ENCODE measurements around the gene LRRFIP2.
A peak's percentile ranks its signal among the peaks of the same experiment; 100 is the strongest.
"Not testable (repeated sequence)": the region's sequence is repeated elsewhere in the genome, so short reads cannot be mapped to it uniquely, and the experiment has no call there.

LRRFIP2 gene

GRCh38 chr3:37183976-37184375 is 9.6 kb upstream of the LRRFIP2 start:
- no peak for DNase-seq

GRCh38 chr3:37183375-37183831 is 9.0 kb upstream of the LRRFIP2 start:
- no peak for DNase-seq

GRCh38 chr3:37182816-37183215 is 8.4 kb upstream of the LRRFIP2 start:
- no peak for DNase-seq

DNA sequence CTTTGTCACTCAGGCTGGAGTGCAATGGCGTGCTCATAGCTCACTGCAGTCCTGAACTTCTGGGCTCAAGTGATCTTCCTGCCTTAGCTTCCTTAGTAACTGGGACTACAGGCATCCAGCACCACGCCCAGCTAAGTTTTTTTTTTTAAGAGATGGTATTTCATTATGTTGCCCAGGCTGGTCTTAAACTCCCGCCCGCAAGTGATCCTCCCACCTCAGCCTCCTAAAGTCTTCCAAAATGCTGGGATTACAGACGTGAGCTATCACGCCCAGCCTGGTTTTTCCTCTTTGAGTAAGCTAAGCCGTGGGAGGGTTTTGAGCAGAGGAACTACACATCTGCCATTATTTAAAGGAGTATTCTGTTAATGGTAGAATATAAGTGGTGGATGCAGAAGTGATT is 7.4 kb upstream of the LRRFIP2 start:
- no peak for DNase-seq

DNA sequence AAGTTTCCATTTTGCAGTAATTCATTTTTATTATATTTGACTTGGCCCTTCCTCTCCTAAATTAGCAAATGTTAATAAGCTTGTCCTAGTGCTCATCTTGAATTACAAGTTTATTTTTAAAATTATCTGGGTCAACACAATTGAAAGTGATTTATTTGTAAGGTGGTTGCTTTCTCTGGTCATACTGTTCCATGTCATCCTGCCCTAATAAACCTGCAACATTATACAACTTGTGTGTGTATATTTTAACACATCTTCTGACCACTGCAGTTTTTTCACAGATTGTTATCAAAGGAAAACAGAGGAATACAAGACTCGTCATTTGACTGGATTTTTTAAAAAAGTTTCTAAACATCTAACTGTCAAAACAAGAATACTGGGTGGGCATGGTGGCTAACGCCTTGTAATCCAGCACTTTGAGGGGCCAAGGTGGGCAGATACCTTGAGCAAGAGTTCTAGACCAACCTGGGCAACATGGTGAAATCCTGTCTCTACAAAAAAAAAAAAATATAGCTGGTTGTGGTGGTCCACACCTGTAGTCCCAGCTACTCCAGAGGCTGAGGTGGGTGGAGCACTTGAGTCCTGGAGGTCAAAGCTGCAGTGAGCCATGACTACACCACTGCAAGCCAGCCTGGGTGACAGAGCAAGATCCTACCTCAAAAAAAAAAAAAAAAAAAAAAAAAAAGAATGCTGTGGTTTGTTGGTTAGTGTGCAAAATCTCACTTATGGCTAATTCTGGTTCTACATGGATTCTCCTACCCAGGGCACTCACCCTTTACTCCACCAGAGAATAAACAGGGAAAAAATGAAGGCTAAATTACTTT is 5.0 kb upstream of the LRRFIP2 start:
- DNase-seq: peak; percentile 32

DNA sequence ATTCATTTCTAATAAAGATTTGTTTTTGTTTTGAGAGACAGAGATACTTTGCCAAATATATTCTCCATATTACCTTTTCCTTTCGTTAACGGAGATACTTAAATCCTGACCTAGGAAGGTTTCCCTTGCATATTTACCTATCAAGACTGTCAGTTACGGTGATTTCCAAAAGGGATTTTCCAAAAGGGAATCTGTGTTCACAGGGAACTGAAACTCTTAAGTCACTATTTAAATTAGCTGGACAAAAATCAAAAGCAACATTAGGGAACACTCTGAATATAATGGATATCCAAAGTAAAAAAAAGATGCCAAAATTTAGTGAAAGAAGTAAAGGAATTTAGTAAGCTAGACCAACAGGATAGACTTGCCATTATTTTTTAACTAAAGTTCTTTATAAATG is 576 bp downstream of the LRRFIP2 start:
- no peak for DNase-seq

- peak; percentile 98 for DNase-seq
These were observed 3.2 kb downstream of the LRRFIP2 start for GRCh38 chr3:37171144-37171543.

- no peak for DNase-seq
These were observed 3.9 kb downstream of the LRRFIP2 start for GRCh38 chr3:37170513-37170912.

DNA sequence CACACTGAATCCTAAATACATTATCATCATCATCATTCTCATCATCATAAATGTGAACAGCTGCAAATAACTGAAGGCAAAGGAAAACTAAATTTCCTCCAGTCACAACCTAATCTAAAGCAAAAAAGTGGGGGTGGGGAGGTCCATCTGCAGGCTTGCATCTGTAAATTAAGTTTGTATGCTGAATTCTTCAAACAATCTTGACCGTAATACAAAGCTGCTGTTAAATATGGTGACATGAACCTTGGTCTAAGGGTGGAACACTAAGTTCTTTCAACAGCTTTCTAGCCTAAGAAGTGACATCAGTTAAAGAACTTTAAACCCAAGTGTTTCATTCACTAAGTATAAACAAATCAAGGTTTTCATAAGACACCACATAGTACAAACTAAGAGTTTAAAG is 4.3 kb downstream of the LRRFIP2 start:
- peak; percentile 45 for DNase-seq

DNA sequence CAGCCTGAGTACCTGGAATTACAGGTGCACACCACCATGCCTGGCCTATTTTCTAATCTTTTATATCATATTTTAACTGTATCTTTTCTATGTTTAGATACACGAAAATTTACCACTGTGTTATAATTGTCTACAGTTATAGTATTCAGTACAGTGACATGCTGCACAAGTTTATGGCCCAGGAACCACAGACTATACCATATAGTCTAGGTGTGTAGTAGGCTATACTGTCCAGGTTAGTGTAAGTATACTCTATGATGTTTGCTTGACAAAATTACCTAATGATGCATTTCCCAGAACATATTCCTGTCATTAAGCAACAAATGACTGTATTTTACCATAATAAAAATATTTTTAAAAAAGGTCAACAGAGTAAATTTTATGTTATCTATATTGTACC is 5.5 kb downstream of the LRRFIP2 start:
- no peak for DNase-seq

DNA sequence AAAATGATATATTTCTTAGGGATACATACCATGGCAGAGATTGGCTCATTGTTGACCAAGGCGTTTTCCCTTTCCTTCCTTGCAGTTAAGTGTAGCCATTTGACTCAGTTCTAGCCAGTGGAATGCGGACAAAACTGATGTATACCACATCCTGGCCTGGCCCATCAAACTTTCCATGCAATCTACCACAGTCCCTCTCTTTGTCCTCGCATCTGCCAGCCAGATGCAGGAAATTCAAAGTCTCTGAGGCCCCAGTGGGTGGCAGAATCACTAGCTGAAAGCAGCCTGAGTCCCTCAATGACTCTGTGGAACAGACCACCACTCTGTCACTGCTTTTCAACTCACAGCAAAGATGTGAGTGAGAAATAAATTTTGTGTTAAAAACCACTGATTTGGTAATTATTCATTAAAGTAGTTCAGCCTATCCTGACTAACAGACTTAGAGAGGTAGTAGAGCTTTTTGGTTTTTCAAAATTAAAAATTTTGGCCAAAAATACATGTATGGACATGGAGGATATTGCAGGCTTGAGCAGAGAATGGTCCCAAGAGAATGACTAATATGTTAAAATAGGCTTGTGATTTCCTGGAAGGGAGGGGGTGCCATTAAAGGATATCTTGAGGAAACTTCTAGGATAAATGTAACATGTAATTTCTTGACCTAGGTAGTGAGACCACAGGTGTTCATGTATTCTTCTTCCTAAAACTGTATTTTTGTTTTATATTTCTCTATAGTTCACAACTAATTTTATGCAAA is 10.9 kb downstream of the LRRFIP2 start:
- peak; percentile 69 for DNase-seq

GRCh38 chr3:37162501-37163245 is 11.7 kb downstream of the LRRFIP2 start:
- DNase-seq: peak; percentile 33

DNA sequence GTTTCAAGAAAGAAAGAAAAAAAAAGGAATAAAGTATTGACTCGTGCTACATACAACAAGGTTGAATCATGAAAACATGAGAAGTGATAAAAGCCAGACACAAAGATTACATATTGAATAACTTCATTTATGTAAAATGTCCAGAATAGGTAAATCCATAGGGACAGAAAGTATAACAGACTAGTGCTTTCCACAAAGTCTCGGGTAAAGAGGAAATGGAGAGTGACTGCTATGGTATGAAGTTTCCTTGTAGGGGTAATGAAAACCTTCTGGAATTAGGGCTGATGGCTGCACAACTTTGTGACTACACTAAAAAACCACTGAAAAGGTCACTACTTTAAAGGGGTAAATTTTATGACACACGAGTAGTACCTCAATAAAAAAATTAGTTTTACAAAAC is 13.0 kb downstream of the LRRFIP2 start:
- DNase-seq: no peak

DNA sequence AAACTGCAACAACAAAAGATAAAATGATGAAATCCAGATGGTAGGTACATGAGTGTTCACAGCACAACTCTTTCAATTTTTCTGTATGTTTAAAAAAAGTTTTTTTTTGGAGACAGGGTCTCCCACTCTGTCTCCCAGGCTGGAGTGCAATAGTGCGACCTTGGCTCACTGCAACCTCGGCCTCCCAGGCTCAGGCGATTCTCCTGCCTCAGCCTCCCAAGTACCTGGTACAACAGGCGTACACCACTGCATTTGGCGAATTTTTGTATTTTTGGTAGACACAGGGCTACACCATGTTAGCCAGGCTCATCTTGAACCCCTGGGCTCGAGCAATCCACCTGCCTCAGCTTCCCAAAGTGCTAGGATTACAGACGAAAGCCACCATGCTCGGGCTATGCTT is 18.6 kb downstream of the LRRFIP2 start:
- DNase-seq: no peak

DNA sequence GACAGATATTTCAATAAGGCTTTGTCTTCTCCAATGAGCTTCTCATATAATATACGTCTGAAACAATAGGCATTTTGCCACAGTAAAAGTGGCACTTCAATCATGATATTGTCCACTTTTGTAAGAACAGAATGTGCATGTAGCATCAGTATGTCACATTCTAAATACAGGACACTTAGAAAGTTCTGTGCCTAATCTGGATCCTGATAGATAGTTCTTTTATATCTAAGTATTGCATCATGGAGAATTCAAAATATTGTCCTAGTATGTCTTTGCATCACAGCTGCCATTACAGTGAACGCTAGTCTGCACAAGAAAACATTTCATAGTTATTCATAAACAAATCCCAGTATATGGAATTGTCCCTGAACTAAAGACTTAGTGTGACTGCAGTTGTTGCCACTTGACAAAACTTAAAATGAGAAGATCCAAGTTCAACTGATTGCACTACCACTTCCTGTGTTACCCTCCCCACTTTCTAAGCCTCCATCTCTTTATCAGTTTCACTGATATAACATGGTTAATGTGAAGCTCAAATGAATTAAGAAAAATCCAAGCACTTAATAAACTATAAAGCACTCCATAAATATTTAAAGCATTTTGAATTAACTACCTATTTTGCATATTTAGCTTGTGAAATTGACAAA is 19.6 kb downstream of the LRRFIP2 start:
- peak; percentile 44 for DNase-seq

GRCh38 chr3:37150621-37151020 is 23.8 kb downstream of the LRRFIP2 start:
- DNase-seq: no peak

DNA sequence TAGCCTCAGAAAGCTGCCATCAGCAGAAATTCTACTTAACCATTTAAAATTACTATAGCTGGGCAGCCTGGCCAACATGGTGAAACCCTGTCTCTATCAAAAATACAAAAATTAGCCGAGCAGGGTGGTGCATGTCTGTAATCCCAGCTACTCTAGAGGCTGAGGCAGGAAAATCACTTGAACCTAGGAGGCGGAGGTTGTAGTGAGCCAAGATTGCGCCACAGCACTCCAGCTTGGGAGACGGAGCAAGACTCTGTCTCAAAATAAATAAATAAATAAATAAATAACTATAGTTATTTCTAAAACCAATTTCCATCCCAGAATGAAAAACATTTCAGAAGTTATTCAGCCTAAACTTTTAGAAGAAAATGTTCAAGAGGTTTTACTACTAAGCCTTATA is 25.1 kb downstream of the LRRFIP2 start:
- DNase-seq: no peak

- no peak for DNase-seq
These were observed 26.2 kb downstream of the LRRFIP2 start for GRCh38 chr3:37148208-37148607.

- DNase-seq: peak; percentile 74
These were observed 26.7 kb downstream of the LRRFIP2 start for GRCh38 chr3:37147666-37148065.

DNA sequence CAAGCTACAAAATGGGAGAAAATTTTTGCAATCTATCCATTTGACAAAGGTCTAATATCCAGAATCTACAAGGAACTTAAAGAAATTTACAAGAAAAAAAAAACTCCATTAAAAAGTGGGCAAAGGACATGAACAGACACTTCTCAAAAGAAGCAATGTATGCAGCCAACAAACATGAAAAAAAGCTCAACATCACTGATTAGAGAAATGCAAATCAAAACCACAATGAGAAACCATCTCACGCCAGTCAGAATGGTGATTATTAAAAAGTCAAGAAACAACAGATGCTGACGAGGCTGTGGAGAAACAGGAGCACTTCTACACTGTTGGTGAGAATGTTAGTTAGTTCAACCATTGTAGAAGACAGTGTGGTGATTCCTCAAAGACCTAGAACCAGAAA is 27.5 kb downstream of the LRRFIP2 start:
- DNase-seq: not testable (repeated sequence)

GRCh38 chr3:37145611-37146010 is 28.8 kb downstream of the LRRFIP2 start:
- peak; percentile 75 for DNase-seq

DNA sequence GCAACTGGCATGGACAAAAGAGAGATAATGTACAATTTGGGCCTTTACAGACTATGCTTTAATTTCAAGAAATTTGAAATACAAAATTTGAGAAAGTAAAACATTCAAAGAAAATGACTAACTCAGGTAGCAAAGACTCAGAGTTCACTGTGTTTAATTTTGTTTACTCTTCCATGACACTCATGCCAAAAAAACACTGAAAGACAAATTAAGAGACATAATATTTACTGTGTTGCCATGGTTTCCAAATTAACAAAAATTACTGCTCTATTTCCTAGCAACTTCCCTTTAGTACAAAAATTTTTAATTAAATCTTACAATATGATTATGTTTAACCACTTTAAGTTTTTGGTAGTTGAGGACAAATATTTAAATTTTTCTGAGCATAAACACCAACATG is 29.6 kb downstream of the LRRFIP2 start:
- DNase-seq: peak; percentile 39

DNA sequence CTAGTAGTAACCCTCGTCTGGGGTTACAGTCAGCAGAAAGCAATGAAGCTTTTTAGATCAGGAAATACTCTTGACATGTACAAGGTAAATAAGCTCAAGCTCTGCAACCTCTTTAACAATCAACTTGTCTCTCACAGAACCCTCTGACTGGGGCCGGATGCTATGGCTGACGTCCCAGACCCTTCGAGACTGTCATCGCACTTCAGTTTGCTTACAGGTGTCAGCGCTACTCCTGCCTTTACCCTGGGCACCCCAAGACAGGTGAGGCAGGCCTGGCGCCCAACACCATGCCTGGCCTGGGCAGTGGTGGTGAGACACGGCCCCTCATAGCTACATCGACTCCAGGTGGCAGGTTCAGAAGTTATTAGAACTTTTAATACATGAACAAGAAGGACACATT is 30.6 kb downstream of the LRRFIP2 start:
- no peak for DNase-seq
